ENCODE results near the gene GLYR1.

- TF ChIP-seq, protein P1, sequence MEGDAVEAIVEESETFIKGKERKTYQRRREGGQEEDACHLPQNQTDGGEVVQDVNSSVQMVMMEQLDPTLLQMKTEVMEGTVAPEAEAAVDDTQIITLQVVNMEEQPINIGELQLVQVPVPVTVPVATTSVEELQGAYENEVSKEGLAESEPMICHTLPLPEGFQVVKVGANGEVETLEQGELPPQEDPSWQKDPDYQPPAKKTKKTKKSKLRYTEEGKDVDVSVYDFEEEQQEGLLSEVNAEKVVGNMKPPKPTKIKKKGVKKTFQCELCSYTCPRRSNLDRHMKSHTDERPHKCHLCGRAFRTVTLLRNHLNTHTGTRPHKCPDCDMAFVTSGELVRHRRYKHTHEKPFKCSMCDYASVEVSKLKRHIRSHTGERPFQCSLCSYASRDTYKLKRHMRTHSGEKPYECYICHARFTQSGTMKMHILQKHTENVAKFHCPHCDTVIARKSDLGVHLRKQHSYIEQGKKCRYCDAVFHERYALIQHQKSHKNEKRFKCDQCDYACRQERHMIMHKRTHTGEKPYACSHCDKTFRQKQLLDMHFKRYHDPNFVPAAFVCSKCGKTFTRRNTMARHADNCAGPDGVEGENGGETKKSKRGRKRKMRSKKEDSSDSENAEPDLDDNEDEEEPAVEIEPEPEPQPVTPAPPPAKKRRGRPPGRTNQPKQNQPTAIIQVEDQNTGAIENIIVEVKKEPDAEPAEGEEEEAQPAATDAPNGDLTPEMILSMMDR (IDR thresholded peaks at IDR 0.05), result no peak
- TF ChIP-seq POLR2AphosphoS5 (IDR thresholded peaks at IDR 0.05; ENCODE audit: low read depth, low read length) (no peak), SIN3A (IDR thresholded peaks at IDR 0.05; ENCODE audit: borderline replicate concordance, insufficient read depth, low read depth, low read length) (no peak), REST (IDR thresholded peaks at IDR 0.05; ENCODE audit: insufficient read depth in 1 of 2, low read depth in 2 of 2, low read length in 1 of 2) (no peak), TCF7L2 (IDR thresholded peaks at IDR 0.05; ENCODE audit: low read depth, low read length) (no peak)
These were observed 13.7 kb upstream of the GLYR1 start for GRCh38 chr16:4860727-4861342.
